ENCODE results near the gene THADA. TPM values are rescaled to one million over a fixed set of nuclear protein-coding genes. Genes with fewer than 3 reads are reported as not detected.

THADA gene
- total and polyA plus RNA-seq, 2 donors (not counting 3 experiments of a cell fraction or from before 2014, with no cell fraction given) = 22.6 to 25.3 TPM

DNA sequence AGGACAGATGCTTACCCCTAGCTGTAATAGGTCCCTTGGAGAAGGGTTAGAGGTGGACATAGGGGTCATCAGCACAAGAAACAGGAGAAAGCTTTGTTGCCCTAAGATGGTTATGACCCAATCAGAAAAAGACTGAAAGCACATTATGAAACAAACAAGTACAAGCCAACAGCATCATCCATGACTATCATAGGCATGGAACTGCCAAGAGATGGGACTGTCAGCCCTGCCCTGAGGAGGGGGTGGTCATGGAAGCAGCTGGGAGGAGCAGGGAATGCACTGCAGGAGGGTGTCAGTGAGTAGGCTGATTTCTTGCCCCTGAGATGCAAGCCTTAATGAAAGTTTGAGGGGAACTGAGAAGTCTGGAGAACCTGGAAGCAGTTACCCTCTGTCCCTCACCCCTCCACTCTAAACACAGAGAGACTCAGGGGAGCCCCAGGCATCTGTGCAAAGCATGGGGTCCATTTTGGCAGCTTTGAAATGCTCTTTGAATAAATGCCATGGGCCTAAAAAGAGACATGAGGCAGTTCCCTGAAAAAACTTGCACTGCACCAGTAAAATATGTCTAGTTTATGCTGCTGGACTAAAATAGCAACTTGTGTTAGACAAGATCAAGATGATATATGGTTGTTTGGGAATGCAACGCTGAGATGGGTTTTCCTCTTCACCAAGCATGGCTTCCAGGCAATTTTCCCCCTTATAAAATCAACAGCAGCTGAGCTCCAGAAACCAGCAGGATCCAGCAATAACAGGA, 246.8 kb downstream of the THADA start:
- DNase-seq (ENCODE audit: low read depth, low spot score) (no peak), FAIRE-seq (no peak)
- no peaks in the 10 kb centered on the region for H4K20me1 ChIP-seq (replicated peaks; ENCODE audit: control insufficient read depth, extremely low read depth, insufficient read depth, low read length)
- H3K4me1 ChIP-seq (ENCODE audit: control insufficient read depth, extremely low read depth, insufficient read depth, low read length) = peaks cover 18% of the 10 kb centered on the region
- H2AFZ ChIP-seq (ENCODE audit: low read depth, low read length) = no peak overlapping the region
- intact Hi-C loops (cut with micrococcal nuclease) (no loop called here), dilution Hi-C loops (cut with MboI; ENCODE audit: extremely low pct_ligation_motif_present, low sequenced_read_pairs) (no loop called here)
- no peak overlapping the region for H3K9ac ChIP-seq (replicated peaks; ENCODE audit: extremely low read depth, insufficient read depth, low read length)
- no peak overlapping the region for H3K27ac ChIP-seq (ENCODE audit: insufficient read depth, low read depth, low read length)
- no peak overlapping the region for H3K4me3 ChIP-seq (replicated peaks in 1 of 3; ENCODE audit: insufficient read depth in 1 of 3, low read depth in 1 of 3, low read length in 3 of 3)
- H3K9me3 ChIP-seq (replicated peaks; ENCODE audit: control insufficient read depth, insufficient read depth, low read length) = no peaks in the 10 kb centered on the region
- no TSS peak for BruUV-seq (replicated peaks)
- H3K36me3 ChIP-seq (ENCODE audit: control insufficient read depth in 2 of 2, extremely low read depth in 1 of 2, insufficient read depth in 2 of 2, low read length in 2 of 2) = no peaks in the 10 kb centered on the region
- TF ChIP-seq, protein P1, sequence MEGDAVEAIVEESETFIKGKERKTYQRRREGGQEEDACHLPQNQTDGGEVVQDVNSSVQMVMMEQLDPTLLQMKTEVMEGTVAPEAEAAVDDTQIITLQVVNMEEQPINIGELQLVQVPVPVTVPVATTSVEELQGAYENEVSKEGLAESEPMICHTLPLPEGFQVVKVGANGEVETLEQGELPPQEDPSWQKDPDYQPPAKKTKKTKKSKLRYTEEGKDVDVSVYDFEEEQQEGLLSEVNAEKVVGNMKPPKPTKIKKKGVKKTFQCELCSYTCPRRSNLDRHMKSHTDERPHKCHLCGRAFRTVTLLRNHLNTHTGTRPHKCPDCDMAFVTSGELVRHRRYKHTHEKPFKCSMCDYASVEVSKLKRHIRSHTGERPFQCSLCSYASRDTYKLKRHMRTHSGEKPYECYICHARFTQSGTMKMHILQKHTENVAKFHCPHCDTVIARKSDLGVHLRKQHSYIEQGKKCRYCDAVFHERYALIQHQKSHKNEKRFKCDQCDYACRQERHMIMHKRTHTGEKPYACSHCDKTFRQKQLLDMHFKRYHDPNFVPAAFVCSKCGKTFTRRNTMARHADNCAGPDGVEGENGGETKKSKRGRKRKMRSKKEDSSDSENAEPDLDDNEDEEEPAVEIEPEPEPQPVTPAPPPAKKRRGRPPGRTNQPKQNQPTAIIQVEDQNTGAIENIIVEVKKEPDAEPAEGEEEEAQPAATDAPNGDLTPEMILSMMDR (IDR thresholded peaks at IDR 0.05; ENCODE audit: extremely low read depth in 1 of 2, insufficient read depth in 1 of 2, low read depth in 1 of 2, low read length in 2 of 2) = no peak
- TF ChIP-seq POLR2A (IDR thresholded peaks at IDR 0.05; ENCODE audit: low read depth, low read length) (no peak), POLR2AphosphoS5 (IDR thresholded peaks at IDR 0.05; ENCODE audit: insufficient read depth, low read depth, low read length) (no peak), JUN (IDR thresholded peaks at IDR 0.05; ENCODE audit: borderline replicate concordance, insufficient read depth, insufficient read length, low read depth) (no peak), MYC (IDR thresholded peaks at IDR 0.05; ENCODE audit: low read depth, low read length) (no peak), EZH2 (IDR thresholded peaks at IDR 0.05; ENCODE audit: borderline replicate concordance, low read depth, low read length, severe bottlenecking) (no peak), GATA2 (IDR thresholded peaks at IDR 0.05; ENCODE audit: insufficient read depth, insufficient read length, low read depth, low read length) (no peak), FOS (IDR thresholded peaks at IDR 0.05; ENCODE audit: borderline replicate concordance, insufficient read depth, low read length) (no peak)
- TF ChIP-seq, protein P2, sequence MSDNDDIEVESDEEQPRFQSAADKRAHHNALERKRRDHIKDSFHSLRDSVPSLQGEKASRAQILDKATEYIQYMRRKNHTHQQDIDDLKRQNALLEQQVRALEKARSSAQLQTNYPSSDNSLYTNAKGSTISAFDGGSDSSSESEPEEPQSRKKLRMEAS (IDR thresholded peaks at IDR 0.05; ENCODE audit: insufficient read depth, insufficient read length) = no peak
- H3K9me1 ChIP-seq (replicated peaks; ENCODE audit: control insufficient read depth, extremely low read depth, insufficient read depth, low read length) = no peaks in the 10 kb centered on the region
- no peak overlapping the region for H3K4me2 ChIP-seq (ENCODE audit: insufficient read depth, low read length)
- no peaks in the 10 kb centered on the region for H3K79me2 ChIP-seq (ENCODE audit: control insufficient read depth, insufficient read depth, low read length)
- ChIA-PET CTCF (interaction anchor here (0.7 to 1.2 kb wide), 3 partner anchors 9 to 94 kb away, joined by 3 read pairs; no protein-coding TSS in a partner anchor), POLR2A (no interaction called here)
- H3K27me3 ChIP-seq (ENCODE audit: control insufficient read depth in 2 of 2, insufficient read depth in 2 of 2, low read length in 2 of 2) = no peaks in the 10 kb centered on the region

Measured in endothelial cell of umbilical vein (primary cell).